HG03342 (cell line): ENCODE measurements around the gene OR51T1.
"Not testable (repeated sequence)": the region's sequence is repeated elsewhere in the genome, so short reads cannot be mapped to it uniquely, and the experiment has no call there.

Experiments
- ATAC-seq: cut with Tn5 transposase; IDR thresholded peaks from one replicate; pipeline ENCODE4 v1.9.1; 2021; ENCODE audit warnings: mild to moderate bottlenecking, moderate library complexity; ENCODE audit not compliant: unreplicated experiment

Gene OR51T1

GRCh38 chr11:4881860-4882500 lies at the start of gene OR51T1:
Gene OR51T1 (plus strand): TSS chr11:4881900. CDS start chr11:4881900, 0 bp downstream.
- ATAC-seq = no peak

GRCh38 chr11:4839851-4840549 lies 41.7 kb upstream of the OR51T1 start:
- ATAC-seq = no peak

GRCh38 chr11:4848908-4849532 lies 32.7 kb upstream of the OR51T1 start, which contains the start of gene OR51S1:
Gene OR51S1 (minus strand): TSS chr11:4849208. CDS start chr11:4849208, 0 bp downstream.
- no peak for ATAC-seq

GRCh38 chr11:4851033-4851432 lies 30.7 kb upstream of the OR51T1 start:
- no peak for ATAC-seq

- ATAC-seq = not testable (repeated sequence)
Measured at GRCh38 chr11:4854286-4854685, 27.4 kb upstream of the OR51T1 start.

GRCh38 chr11:4862447-4863236 lies 19.1 kb upstream of the OR51T1 start:
- ATAC-seq = no peak

GRCh38 chr11:4863876-4864275 lies 17.8 kb upstream of the OR51T1 start:
- ATAC-seq = no peak

GRCh38 chr11:4865855-4866254 lies 15.8 kb upstream of the OR51T1 start:
- no peak for ATAC-seq

GRCh38 chr11:4881188-4881587 lies 512 bp upstream of the OR51T1 start:
- no peak for ATAC-seq

GRCh38 chr11:4882543-4882942 lies 843 bp downstream of the OR51T1 start:
- ATAC-seq = no peak

- ATAC-seq = no peak
Measured at GRCh38 chr11:4884361-4884760, 2.7 kb downstream of the OR51T1 start.

- no peak for ATAC-seq
Measured at GRCh38 chr11:4886186-4886585, 4.5 kb downstream of the OR51T1 start.

- ATAC-seq = no peak
Measured at GRCh38 chr11:4887591-4887990, 5.9 kb downstream of the OR51T1 start.

GRCh38 chr11:4890279-4890678 lies 8.6 kb downstream of the OR51T1 start:
- ATAC-seq = no peak

GRCh38 chr11:4891996-4892640 lies 10.4 kb downstream of the OR51T1 start:
- ATAC-seq = peak; percentile 46

GRCh38 chr11:4903484-4903883 lies 21.8 kb downstream of the OR51T1 start, which contains the start of gene OR51A7:
Gene OR51A7 (plus strand): TSS chr11:4903783. CDS start chr11:4907370, 3,587 bp downstream.
- ATAC-seq = no peak

- ATAC-seq = no peak
Measured at GRCh38 chr11:4916581-4916980, 34.9 kb downstream of the OR51T1 start.

- ATAC-seq = no peak
Measured at GRCh38 chr11:4919250-4919649, 37.5 kb downstream of the OR51T1 start, which contains the start of gene OR51G2. Gene OR51G2 (minus strand): TSS chr11:4919350. CDS start chr11:4915663, 3,687 bp downstream.

- ATAC-seq = no peak
Measured at GRCh38 chr11:4921796-4922195, 40.1 kb downstream of the OR51T1 start.

GRCh38 chr11:4922304-4922703 lies 40.6 kb downstream of the OR51T1 start:
- ATAC-seq = no peak
